Fibroblast of villous mesenchyme (primary cell): ENCODE results near the gene CABLES2. TPM values are rescaled to one million over a fixed set of nuclear protein-coding genes. Genes with fewer than 3 reads are reported as not detected.

ENCODE experiments used
- DNase-seq: peaks from one replicate; pipeline ENCODE4 v3.0.0-alpha.2; 2010; ENCODE audit warnings: low read depth
- H3K4me3 ChIP-seq: 2 replicates; pipeline ENCODE4 v1.5.1; 2011; ENCODE audit warnings: low read depth, mild to moderate bottlenecking, low read length
- total RNA-seq: library from RNA; depleted of rRNA; stranded (reverse); fragments of >200 nt; gene quantifications from 2 replicates; pipeline ENCODE4 v1.2.3, GENCODE V29; 2012
- TF ChIP-seq, protein P1 (sequence below): IDR thresholded peaks from 2 replicates; pipeline ENCODE4 v1.5.1; 2012; ENCODE audit warnings: low read depth, mild to moderate bottlenecking, low read length; ENCODE audit not compliant: insufficient read depth

CABLES2 gene
- total RNA-seq, 1 donor, result 1.7 TPM

DNA sequence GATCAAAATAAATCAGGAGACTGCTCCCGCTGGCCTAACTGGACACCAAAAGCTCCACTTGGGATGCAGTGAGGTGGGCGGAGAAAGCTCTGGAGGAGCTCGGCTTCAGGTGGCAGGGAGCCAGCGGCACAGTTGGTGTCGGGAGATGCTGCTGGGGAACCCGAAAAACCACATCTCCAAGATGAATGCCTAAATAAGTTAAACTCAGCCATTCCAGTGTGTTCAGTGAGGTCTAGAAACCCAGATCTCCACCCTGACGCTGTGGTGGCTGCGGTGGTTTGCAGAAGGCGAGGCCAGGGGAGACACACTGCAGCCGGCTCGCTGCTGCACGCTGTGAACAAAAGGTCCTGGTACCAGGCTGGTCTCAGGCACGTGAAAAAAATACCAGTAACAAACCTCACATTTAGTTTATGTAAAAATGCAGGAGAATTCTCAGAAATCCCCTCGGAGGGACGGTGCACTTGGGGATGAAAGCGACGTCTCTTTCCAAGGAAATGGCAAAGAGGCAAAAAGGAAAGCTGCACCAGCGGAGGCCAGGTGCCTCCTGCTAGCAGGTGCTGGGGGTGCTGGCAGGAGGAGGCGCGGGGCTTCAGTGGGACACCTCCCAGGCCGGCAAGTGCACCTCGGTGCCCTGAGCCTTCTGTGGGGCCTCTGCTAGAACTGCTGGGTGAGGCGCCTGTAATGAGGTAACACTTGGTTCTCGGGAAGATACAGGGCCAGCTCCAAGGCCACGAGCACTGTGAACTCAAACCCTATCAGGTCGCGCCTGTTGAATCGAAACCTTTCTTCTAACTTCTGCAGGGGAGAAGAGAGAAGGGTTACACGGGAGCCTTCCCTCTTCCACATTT, 16.5 kb downstream of the CABLES2 start:
- no peak overlapping the region for H3K4me3 ChIP-seq
- no peak for DNase-seq
- TF ChIP-seq, protein P1, sequence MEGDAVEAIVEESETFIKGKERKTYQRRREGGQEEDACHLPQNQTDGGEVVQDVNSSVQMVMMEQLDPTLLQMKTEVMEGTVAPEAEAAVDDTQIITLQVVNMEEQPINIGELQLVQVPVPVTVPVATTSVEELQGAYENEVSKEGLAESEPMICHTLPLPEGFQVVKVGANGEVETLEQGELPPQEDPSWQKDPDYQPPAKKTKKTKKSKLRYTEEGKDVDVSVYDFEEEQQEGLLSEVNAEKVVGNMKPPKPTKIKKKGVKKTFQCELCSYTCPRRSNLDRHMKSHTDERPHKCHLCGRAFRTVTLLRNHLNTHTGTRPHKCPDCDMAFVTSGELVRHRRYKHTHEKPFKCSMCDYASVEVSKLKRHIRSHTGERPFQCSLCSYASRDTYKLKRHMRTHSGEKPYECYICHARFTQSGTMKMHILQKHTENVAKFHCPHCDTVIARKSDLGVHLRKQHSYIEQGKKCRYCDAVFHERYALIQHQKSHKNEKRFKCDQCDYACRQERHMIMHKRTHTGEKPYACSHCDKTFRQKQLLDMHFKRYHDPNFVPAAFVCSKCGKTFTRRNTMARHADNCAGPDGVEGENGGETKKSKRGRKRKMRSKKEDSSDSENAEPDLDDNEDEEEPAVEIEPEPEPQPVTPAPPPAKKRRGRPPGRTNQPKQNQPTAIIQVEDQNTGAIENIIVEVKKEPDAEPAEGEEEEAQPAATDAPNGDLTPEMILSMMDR, result no peak

DNA sequence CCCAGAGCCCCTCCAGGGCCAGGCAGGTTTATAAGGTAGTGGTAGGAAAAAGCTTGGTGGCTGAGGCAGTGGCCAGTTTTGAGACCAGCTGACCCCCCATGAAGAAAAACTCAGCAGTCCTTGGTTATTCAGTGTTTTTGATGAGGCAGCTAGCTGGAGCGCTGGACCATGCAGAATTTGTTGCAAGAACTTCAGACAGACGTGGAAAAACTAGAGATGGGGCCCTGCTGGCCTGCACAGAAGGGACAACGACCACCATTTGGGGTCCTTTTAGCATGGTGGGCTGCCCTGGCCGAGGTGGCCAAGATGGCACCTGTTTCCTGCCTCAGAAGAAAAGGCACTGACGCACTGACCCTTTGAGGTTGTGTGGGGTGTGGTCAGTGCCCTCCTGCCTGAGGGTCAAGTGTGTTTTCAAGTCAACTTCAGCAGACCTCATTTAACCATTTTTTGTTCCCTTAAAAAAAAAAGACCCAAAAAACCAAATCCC, 17.4 kb downstream of the CABLES2 start:
- no peak overlapping the region for H3K4me3 ChIP-seq
- no peak for DNase-seq
- TF ChIP-seq, protein P1, result no peak

DNA sequence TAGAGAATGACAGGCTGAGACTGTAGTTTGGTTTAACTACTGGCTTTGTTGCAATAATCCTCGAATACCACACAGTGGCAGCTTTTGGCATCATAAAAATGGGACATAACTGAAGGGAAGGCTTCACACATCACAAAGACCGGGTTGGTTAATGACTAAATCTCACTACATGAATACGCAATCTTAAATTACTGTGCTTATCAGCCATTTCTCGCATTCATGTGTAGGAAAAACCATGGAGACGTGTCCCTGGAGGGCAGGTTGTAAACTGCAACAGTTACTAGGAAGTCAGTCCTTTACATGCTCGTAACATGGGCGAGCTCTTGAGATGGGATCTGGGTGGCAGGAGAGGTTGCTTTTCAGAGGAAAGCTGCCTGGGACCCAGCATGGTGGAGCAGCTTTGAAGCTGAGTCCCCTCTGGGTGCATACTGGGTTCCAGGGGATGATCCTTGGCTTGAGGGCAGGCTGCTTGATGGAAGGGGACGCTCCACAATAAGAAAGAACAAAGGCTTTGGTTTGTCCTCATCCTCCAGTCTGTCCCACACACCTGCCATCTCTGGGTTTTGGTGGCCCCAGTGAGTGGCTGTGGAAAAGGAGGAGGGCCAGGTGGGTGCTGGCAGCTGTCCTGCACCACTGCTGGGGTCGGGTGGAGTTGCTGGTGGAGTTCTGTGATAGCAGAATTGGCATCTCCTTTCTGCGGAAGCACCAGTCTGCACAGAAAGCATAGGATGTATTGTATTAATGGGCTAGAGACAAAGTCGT, 18.1 kb downstream of the CABLES2 start:
- no peak for DNase-seq
- H3K4me3 ChIP-seq, result no peak overlapping the region
- TF ChIP-seq, protein P1, result no peak

DNA sequence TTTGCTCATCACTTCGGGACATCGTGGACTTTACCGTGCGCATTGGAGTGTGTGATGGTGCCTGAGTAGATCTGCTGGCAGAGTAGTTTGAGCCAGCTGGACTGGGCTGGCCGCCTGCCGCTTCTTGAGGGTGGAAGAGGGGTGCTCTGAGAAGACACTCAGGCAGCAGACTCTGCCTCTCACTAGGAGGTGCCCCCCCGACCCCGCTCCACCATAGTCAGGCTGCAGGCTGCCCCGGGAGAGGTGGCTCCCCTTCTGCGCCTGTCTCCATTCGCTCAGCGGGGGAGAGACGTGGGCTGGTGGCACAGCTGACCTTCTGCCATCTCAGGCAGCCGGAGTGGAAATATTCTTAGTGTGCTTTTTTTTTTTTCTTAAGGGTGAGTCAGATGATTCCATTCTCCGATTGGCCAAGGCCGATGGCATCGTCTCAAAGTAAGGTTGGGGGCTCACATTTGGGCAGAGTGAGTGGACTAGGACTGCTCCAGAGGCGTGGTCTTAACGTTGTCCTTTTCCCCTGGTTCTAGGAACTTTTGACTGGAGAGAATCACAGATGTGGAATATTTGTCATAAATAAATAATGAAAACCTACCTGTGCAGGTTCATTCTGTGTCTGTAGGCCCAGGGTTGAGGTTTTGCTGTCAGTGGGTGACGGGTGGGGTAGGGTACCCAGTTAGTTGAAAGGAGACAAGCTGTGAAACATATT, 19.0 kb downstream of the CABLES2 start:
- peak overlapping the region; percentile 97 for H3K4me3 ChIP-seq
- TF ChIP-seq, protein P1, result no peak
- DNase-seq, result no peak

DNA sequence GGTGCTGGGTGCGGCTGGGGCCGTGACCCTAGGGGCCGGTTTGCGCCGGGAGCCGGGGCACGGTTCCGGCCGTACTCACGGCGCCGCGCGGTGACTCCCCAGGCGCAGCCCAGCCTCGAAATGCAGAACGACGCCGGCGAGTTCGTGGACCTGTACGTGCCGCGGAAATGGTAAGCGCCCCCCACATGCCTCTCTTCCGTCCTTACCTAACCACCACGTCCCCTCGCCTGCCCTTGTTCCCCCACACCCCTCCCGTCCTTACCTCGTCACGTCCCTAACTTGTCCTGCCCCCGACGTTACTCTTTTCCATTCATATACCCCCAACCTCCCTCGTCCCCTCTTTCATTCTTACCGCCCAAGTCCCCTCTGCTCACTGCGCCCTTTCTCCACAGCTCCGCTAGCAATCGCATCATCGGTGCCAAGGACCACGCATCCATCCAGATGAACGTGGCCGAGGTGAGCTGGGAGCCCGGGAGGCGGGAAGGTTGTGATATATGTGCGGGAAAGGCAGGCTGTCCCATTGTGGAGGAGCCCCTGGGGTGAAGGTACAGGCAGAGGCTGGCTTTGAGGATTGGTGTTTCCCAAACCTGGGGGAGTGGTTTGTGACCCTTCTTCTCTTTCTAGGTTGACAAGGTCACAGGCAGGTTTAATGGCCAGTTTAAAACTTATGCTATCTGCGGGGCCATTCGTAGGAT, 19.7 kb downstream of the CABLES2 start:
- TF ChIP-seq, protein P1, result no peak
- no peak for DNase-seq
- H3K4me3 ChIP-seq, result peak overlapping the region; percentile 97

DNA sequence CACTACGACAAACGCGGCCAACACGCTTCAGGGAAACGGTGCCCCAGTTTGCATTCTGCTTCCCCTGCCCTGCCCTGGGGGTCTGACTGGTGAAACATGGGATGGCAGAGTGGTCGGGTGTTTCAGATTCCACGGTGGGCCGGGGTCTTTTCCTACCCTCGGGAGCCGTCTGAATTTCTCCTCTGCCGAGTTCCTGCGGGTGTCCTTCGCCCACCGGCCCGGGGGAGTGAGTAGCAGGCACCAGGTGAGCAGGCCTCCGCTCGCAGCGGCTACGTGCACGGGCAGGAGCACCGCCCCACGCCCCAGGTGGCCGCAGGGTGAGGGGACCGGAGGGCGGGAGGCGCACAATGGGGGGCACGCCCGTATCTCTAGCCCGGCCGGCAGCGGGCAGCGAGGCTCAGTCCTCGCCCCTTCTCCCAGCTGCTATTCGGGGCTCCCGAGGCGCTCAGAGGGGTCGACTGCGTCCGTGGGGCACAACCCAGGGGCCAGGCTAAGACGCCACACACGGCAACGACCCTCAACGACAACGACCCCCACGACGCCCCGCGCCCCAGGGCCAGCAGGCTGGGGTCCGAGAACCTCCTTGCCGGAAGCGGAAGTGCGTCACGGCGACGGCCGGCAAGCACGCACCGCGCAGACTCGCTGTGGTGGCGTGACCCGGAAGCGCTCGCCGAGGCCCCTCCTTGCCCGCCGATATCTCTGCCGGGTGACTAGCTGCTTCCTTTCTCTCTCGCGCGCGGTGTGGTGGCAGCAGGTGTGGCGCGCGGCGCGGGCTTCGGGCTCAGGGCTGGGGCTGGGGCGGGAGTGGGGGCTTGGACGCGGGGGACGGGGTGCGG, 20.5 kb downstream of the CABLES2 start, which contains the start of gene RPS21:
Gene RPS21, plus strand, starts transcription at position 721 of the 836 bp plus-strand sequence. CDS start 236 bp downstream, outside the sequence.
- DNase-seq, result peak; percentile 90
- TF ChIP-seq, protein P1, result no peak
- H3K4me3 ChIP-seq, result peak within 1 kb of the TSS; percentile 97
